Trophoblast cell (in vitro differentiated cells and primary cell): ENCODE measurements around the gene TRMT2A.
"Not testable (repeated sequence)": the region's sequence is repeated elsewhere in the genome, so short reads cannot be mapped to it uniquely, and the experiment has no call there.

ENCODE experiments used
- DNase-seq, 2 donors: peaks; one replicate each; pipeline ENCODE4 v3.0.0-alpha.2; 2016
- H2AFZ ChIP-seq: 2 replicates; pipeline ENCODE4 v1.6.1; 2013; ENCODE audit warnings: low read length, moderate library complexity, mild to moderate bottlenecking; ENCODE audit not compliant: insufficient read depth, poor library complexity
- H2AK5ac ChIP-seq: 2 replicates; pipeline ENCODE4 v1.6.1; 2013; ENCODE audit warnings: mild to moderate bottlenecking, low read length
- H2BK120ac ChIP-seq: 2 replicates; pipeline ENCODE4 v1.6.1; 2013; ENCODE audit warnings: low read length, mild to moderate bottlenecking, moderate library complexity; ENCODE audit not compliant: insufficient read depth, poor library complexity
- H2BK12ac ChIP-seq: 2 replicates; pipeline ENCODE4 v1.6.1; 2013; ENCODE audit warnings: mild to moderate bottlenecking, low read length, moderate library complexity
- H2BK5ac ChIP-seq: 2 replicates; pipeline ENCODE4 v1.6.1; 2013; ENCODE audit warnings: low read length, low read depth, moderate library complexity, mild to moderate bottlenecking; ENCODE audit not compliant: poor library complexity
- H3K14ac ChIP-seq: 2 replicates; pipeline ENCODE4 v1.6.1; 2013; ENCODE audit warnings: mild to moderate bottlenecking, low read length
- H3K18ac ChIP-seq: 2 replicates; pipeline ENCODE4 v1.6.1; 2013; ENCODE audit warnings: mild to moderate bottlenecking, low read length
- H3K23ac ChIP-seq: 2 replicates; pipeline ENCODE4 v1.6.1; 2013; ENCODE audit warnings: low read length
- H3K27ac ChIP-seq: 2 replicates; pipeline ENCODE4 v1.5.1; 2013; ENCODE audit warnings: low read depth, mild to moderate bottlenecking, inconsistent platforms, low read length, moderate library complexity
- H3K27me3 ChIP-seq: 2 replicates; pipeline ENCODE4 v1.6.1; 2013; ENCODE audit warnings: inconsistent platforms, mild to moderate bottlenecking, low read length, moderate library complexity; ENCODE audit not compliant: insufficient read depth
- H3K36me3 ChIP-seq, 2 experiments: 1 replicate in 1 of 2; 2 replicates in 1 of 2; pipeline ENCODE4 v1.6.1; 2013; ENCODE audit warnings: low read length in 2 of 2, mild to moderate bottlenecking in 2 of 2, moderate library complexity in 1 of 2; ENCODE audit not compliant: insufficient read depth in 2 of 2, control insufficient read depth in 1 of 2
- H3K4ac ChIP-seq: 2 replicates; pipeline ENCODE4 v1.6.1; 2013; ENCODE audit warnings: low read depth, mild to moderate bottlenecking, low read length, moderate library complexity
- H3K4me1 ChIP-seq, 2 experiments: 1 replicate in 1 of 2; 2 replicates in 1 of 2; pipeline ENCODE4 v1.6.1; 2013; ENCODE audit warnings: low read length in 2 of 2, mild to moderate bottlenecking in 2 of 2, moderate library complexity in 1 of 2; ENCODE audit not compliant: insufficient read depth in 2 of 2, control insufficient read depth in 1 of 2
- H3K4me2 ChIP-seq: 2 replicates; pipeline ENCODE4 v1.6.1; 2013; ENCODE audit warnings: inconsistent platforms, mild to moderate bottlenecking, low read length, moderate library complexity
- H3K4me3 ChIP-seq: 2 replicates; pipeline ENCODE4 v1.5.1; 2013; ENCODE audit warnings: mild to moderate bottlenecking, low read depth, low read length, inconsistent platforms
- H3K79me1 ChIP-seq: one replicate; pipeline ENCODE4 v1.6.1; 2013; ENCODE audit warnings: low read length
- H3K79me2 ChIP-seq: 2 replicates; pipeline ENCODE4 v1.6.1; 2013; ENCODE audit warnings: low read length, mild to moderate bottlenecking; ENCODE audit not compliant: control insufficient read depth, insufficient read depth, poor library complexity
- H3K9ac ChIP-seq: 2 replicates; pipeline ENCODE4 v1.6.1; 2013; ENCODE audit warnings: mild to moderate bottlenecking, low read length
- H3K9me3 ChIP-seq: 2 replicates; pipeline ENCODE4 v1.6.1; 2013; ENCODE audit warnings: low read depth, mild to moderate bottlenecking, control low read depth, inconsistent platforms, low read length; ENCODE audit not compliant: insufficient read depth
- H4K12ac ChIP-seq: 2 replicates; pipeline ENCODE4 v1.6.1; 2013; ENCODE audit warnings: low read depth, mild to moderate bottlenecking, low read length, moderate library complexity
- H4K8ac ChIP-seq: 2 replicates; pipeline ENCODE4 v1.6.1; 2013; ENCODE audit warnings: low read depth, mild to moderate bottlenecking, low read length, moderate library complexity
- H4K91ac ChIP-seq: one replicate; pipeline ENCODE4 v1.6.1; 2013; ENCODE audit warnings: low read depth, mild to moderate bottlenecking, low read length, moderate library complexity
- WGBS: extraction: QIAGEN DNeasy Blood & Tissue Kit; methylation state at CpG from one replicate; pipeline ENCODE4 v1.1.7; 2013; ENCODE audit warnings: missing lambda C conversion rate; ENCODE audit not compliant: insufficient read length, insufficient coverage; ENCODE audit errors: extremely low coverage; 5-methylcytosine and 5-hydroxymethylcytosine counted together

Gene TRMT2A

GRCh38 chr22:20164863-20165262 is 47.8 kb upstream of the TRMT2A start:
- H2BK120ac ChIP-seq, result no peak overlapping the region
- no peak overlapping the region for H4K91ac ChIP-seq
- no peaks in the 10 kb centered on the region for H3K4me1 ChIP-seq
- no peak overlapping the region for H2BK12ac ChIP-seq
- H4K12ac ChIP-seq, result no peak overlapping the region
- H2AK5ac ChIP-seq, result no peak overlapping the region
- H3K27me3 ChIP-seq, result no peaks in the 10 kb centered on the region
- no peak overlapping the region for H3K27ac ChIP-seq
- H2BK5ac ChIP-seq, result no peak overlapping the region
- no peak overlapping the region for H3K14ac ChIP-seq
- H4K8ac ChIP-seq, result no peak overlapping the region
- H3K4me3 ChIP-seq, result no peak overlapping the region
- no peak overlapping the region for H3K23ac ChIP-seq
- H2AFZ ChIP-seq, result no peak overlapping the region
- peaks cover 5% of the 10 kb centered on the region for H3K9me3 ChIP-seq
- DNase-seq, result no peak
- no peaks in the 10 kb centered on the region for H3K79me1 ChIP-seq
- no CpG with 5 or more reads among the region's 11 CpGs for WGBS
- H3K9ac ChIP-seq, result no peak overlapping the region
- no peaks in the 10 kb centered on the region for H3K79me2 ChIP-seq
- H3K18ac ChIP-seq, result no peak overlapping the region
- no peak overlapping the region for H3K4ac ChIP-seq
- no peaks in the 10 kb centered on the region for H3K36me3 ChIP-seq
- no peak overlapping the region for H3K4me2 ChIP-seq

- Histone ChIP-seq H4K91ac (no peak overlapping the region), H2BK120ac (no peak overlapping the region), H3K9ac (no peak overlapping the region), H2BK12ac (no peak overlapping the region), H3K4me3 (no peak overlapping the region), H2AK5ac (no peak overlapping the region), H3K4me1 (no peaks in the 10 kb centered on the region), H3K27ac (no peak overlapping the region), H4K8ac (no peak overlapping the region), H3K18ac (no peak overlapping the region), H3K4ac (no peak overlapping the region), H3K27me3 (no peaks in the 10 kb centered on the region), H3K4me2 (no peak overlapping the region), H3K79me1 (no peaks in the 10 kb centered on the region), H3K79me2 (no peaks in the 10 kb centered on the region), H2AFZ (no peak overlapping the region), H2BK5ac (no peak overlapping the region), H3K9me3 (peaks cover 2% of the 10 kb centered on the region), H3K14ac (no peak overlapping the region), H3K36me3 (no peaks in the 10 kb centered on the region), H3K23ac (no peak overlapping the region), H4K12ac (no peak overlapping the region)
- DNase-seq, result no peak
- WGBS, result no CpG with 5 or more reads among the region's 10 CpGs
Measured at GRCh38 chr22:20160041-20160440, 43.0 kb upstream of the TRMT2A start.

GRCh38 chr22:20159531-20159930 is 42.5 kb upstream of the TRMT2A start:
- H3K4me1 ChIP-seq, H2AK5ac ChIP-seq, H3K36me3 ChIP-seq, H3K27me3 ChIP-seq, H3K4ac ChIP-seq, H4K91ac ChIP-seq, H3K4me2 ChIP-seq, H2BK120ac ChIP-seq, H2BK5ac ChIP-seq, H3K79me1 ChIP-seq, H3K79me2 ChIP-seq, H4K8ac ChIP-seq, H3K9ac ChIP-seq, H3K27ac ChIP-seq, DNase-seq, H4K12ac ChIP-seq, H3K18ac ChIP-seq, H3K9me3 ChIP-seq, H3K23ac ChIP-seq, H3K4me3 ChIP-seq, H3K14ac ChIP-seq, H2BK12ac ChIP-seq, H2AFZ ChIP-seq: not testable (repeated sequence)
- WGBS, result no CpG with 5 or more reads among the region's 14 CpGs

- Histone ChIP-seq H2BK120ac (no peak overlapping the region), H4K91ac (no peak overlapping the region), H3K14ac (no peak overlapping the region), H2AFZ (no peak overlapping the region), H4K12ac (no peak overlapping the region), H3K4me1 (no peaks in the 10 kb centered on the region), H2BK5ac (no peak overlapping the region), H3K27me3 (no peaks in the 10 kb centered on the region), H2BK12ac (no peak overlapping the region), H3K36me3 (no peaks in the 10 kb centered on the region), H3K4ac (no peak overlapping the region), H3K79me1 (no peaks in the 10 kb centered on the region), H3K18ac (no peak overlapping the region), H3K23ac (no peak overlapping the region), H3K9me3 (peaks cover 2% of the 10 kb centered on the region), H2AK5ac (no peak overlapping the region), H3K79me2 (no peaks in the 10 kb centered on the region), H3K27ac (no peak overlapping the region), H4K8ac (no peak overlapping the region), H3K9ac (no peak overlapping the region), H3K4me2 (no peak overlapping the region), H3K4me3 (no peak overlapping the region)
- DNase-seq, result no peak
- WGBS, result no CpG with 5 or more reads among the region's 9 CpGs
Measured at GRCh38 chr22:20159076-20159475, 42.0 kb upstream of the TRMT2A start.
